GM19395 (cell line): Measurements from ENCODE around the gene MGST3.
"Not testable (repeated sequence)": the region's sequence is repeated elsewhere in the genome, so short reads cannot be mapped to it uniquely, and the experiment has no call there.

Experiments used
- ATAC-seq: cut with Tn5 transposase; IDR thresholded peaks from one replicate; pipeline ENCODE4 v1.9.1; 2021; ENCODE audit warnings: mild to moderate bottlenecking, moderate library complexity; ENCODE audit not compliant: unreplicated experiment

The MGST3 gene

GRCh38 chr1:165648919-165649572, 18.0 kb downstream of the MGST3 start:
- no peak for ATAC-seq

- no peak for ATAC-seq
These were observed 20.1 kb downstream of the MGST3 start for GRCh38 chr1:165650981-165651625.

- ATAC-seq, result not testable (repeated sequence)
These were observed 27.9 kb downstream of the MGST3 start for GRCh38 chr1:165658766-165659580.

GRCh38 chr1:165659581-165659895, 28.5 kb downstream of the MGST3 start:
- ATAC-seq, result no peak

GRCh38 chr1:165661703-165662102, 30.7 kb downstream of the MGST3 start:
- no peak for ATAC-seq

GRCh38 chr1:165662186-165662585, 31.2 kb downstream of the MGST3 start:
- no peak for ATAC-seq

GRCh38 chr1:165666152-165666825, 35.3 kb downstream of the MGST3 start:
- no peak for ATAC-seq

GRCh38 chr1:165668184-165668583, 37.1 kb downstream of the MGST3 start:
- ATAC-seq, result no peak

GRCh38 chr1:165671526-165671925, 40.5 kb downstream of the MGST3 start:
- ATAC-seq, result no peak

- ATAC-seq, result no peak
These were observed 43.6 kb downstream of the MGST3 start for GRCh38 chr1:165674599-165674998.

- no peak for ATAC-seq
These were observed 44.8 kb downstream of the MGST3 start for GRCh38 chr1:165675794-165676193.

GRCh38 chr1:165678509-165678908, 47.5 kb downstream of the MGST3 start:
- no peak for ATAC-seq

- ATAC-seq, result no peak
These were observed 48.4 kb downstream of the MGST3 start for GRCh38 chr1:165679282-165680036.

GRCh38 chr1:165680303-165680702, 49.3 kb downstream of the MGST3 start:
- ATAC-seq, result no peak

- ATAC-seq, result not testable (repeated sequence)
These were observed 49.7 kb downstream of the MGST3 start for GRCh38 chr1:165680773-165681172.

- no peak for ATAC-seq
These were observed 52.9 kb downstream of the MGST3 start for GRCh38 chr1:165683848-165684485.

GRCh38 chr1:165686121-165686970, 55.3 kb downstream of the MGST3 start:
- ATAC-seq, result peak; percentile 87

- peak; percentile 68 for ATAC-seq
These were observed 56.0 kb downstream of the MGST3 start for GRCh38 chr1:165686971-165687433.

GRCh38 chr1:165688046-165688445, 57.0 kb downstream of the MGST3 start:
- no peak for ATAC-seq
